ENCODE measurements around the gene RFWD3. TPM values are rescaled to one million over a fixed set of nuclear protein-coding genes. Genes with fewer than 3 reads are reported as not detected.
A peak's percentile ranks its signal among the peaks of the same experiment; 100 is the strongest.

RFWD3 gene
- total RNA-seq, 1 donor from 2014 or later, result 63.2 TPM

GRCh38 chr16:74623839-74624235 lies 42.8 kb downstream of the RFWD3 start:
- Mint-ChIP-seq H3K36me3 (ENCODE audit: low read depth) (peaks cover 85% of the 10 kb centered on the region), H3K4me1 (peaks cover 8% of the 10 kb centered on the region), H3K9me3 (no peaks in the 10 kb centered on the region), H3K27me3 (no peaks in the 10 kb centered on the region), H3K27ac (no peak overlapping the region), H3K4me3 (no peak overlapping the region)
- POLR2A ChIA-PET, result no interaction called here
- TF ChIP-seq CTCF (IDR thresholded peaks at IDR 0.05), result no peak
- ATAC-seq (ENCODE audit: low read depth) (no peak), DNase-seq (no peak)
- CTCF ChIA-PET, result interaction anchor here (1.1 kb wide), 1 partner anchor 115 kb away, joined by 3 read pairs; no protein-coding TSS in a partner anchor
- intact Hi-C loops (cut with micrococcal nuclease), result loop anchor here (1.0 to 10.0 kb wide), 3 partner anchors 119 to 314 kb away; no protein-coding TSS in a partner anchor

- Mint-ChIP-seq H3K36me3 (ENCODE audit: low read depth) (peaks cover 81% of the 10 kb centered on the region), H3K4me3 (no peak overlapping the region), H3K4me1 (peaks cover 8% of the 10 kb centered on the region), H3K9me3 (no peaks in the 10 kb centered on the region), H3K27ac (no peak overlapping the region), H3K27me3 (no peaks in the 10 kb centered on the region)
- TF ChIP-seq CTCF (IDR thresholded peaks at IDR 0.05), result no peak
- POLR2A ChIA-PET, result no interaction called here
- ATAC-seq (ENCODE audit: low read depth) (peak; percentile 50), DNase-seq (no peak)
- CTCF ChIA-PET, result interaction anchor here (1.0 to 1.6 kb wide), 9 partner anchors 16 to 313 kb away, joined by 3 to 5 read pairs (median 4); partner anchors contain the start of gene GLG1
- intact Hi-C loops (cut with micrococcal nuclease), result loop anchor here (1.0 to 10.0 kb wide), 3 partner anchors 119 to 313 kb away; no protein-coding TSS in a partner anchor
These were observed 43.4 kb downstream of the RFWD3 start for GRCh38 chr16:74623214-74623838.

DNA sequence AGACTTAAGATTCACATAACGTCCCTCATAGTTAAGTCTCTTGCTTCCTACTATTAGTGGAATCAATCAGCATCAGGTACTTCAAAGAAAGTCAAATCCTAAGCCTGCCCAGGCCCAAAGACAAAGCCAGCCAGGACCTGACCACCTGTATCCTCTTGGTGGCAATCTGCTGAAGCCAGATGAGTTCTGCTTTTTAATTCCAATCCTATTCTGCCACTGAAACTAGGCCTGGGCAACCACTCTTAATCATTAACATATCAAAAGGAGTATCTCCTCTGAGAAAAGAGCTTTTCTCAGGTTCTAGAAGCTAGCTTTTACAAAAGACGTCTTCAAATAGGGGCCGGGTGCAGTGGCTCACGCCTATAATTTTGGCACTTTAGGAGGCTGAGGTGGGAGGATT lies 44.7 kb downstream of the RFWD3 start:
- intact Hi-C loops (cut with micrococcal nuclease), result loop anchor here (5.0 to 10.0 kb wide), 2 partner anchors 117 to 160 kb away; no protein-coding TSS in a partner anchor
- Mint-ChIP-seq H3K9me3 (no peaks in the 10 kb centered on the region), H3K4me3 (no peak overlapping the region), H3K27ac (no peak overlapping the region), H3K4me1 (peaks cover 3% of the 10 kb centered on the region), H3K36me3 (ENCODE audit: low read depth) (peaks cover 73% of the 10 kb centered on the region), H3K27me3 (no peaks in the 10 kb centered on the region)
- ATAC-seq (ENCODE audit: low read depth), result no peak
- ChIA-PET CTCF (interaction anchor here (0.8 to 1.6 kb wide), 7 partner anchors 20 to 312 kb away, joined by 3 to 5 read pairs (median 4); no protein-coding TSS in a partner anchor), POLR2A (no interaction called here)
- TF ChIP-seq CTCF (IDR thresholded peaks at IDR 0.05), result no peak
- DNase-seq, result no peak

- Mint-ChIP-seq H3K27ac (no peak overlapping the region), H3K4me1 (no peaks in the 10 kb centered on the region), H3K36me3 (ENCODE audit: low read depth) (peaks cover 36% of the 10 kb centered on the region), H3K9me3 (no peaks in the 10 kb centered on the region), H3K4me3 (no peak overlapping the region), H3K27me3 (no peaks in the 10 kb centered on the region)
- no peak for ATAC-seq (ENCODE audit: low read depth)
- ChIA-PET CTCF (no interaction called here), POLR2A (interaction anchor here (0.7 to 1.2 kb wide), 2 partner anchors 10 to 14 kb away, joined by 3 to 4 read pairs; partner anchors contain the start of gene GLG1)
- intact Hi-C loops (cut with micrococcal nuclease), result no loop called here
- DNase-seq, result no peak
- no peak for TF ChIP-seq CTCF (IDR thresholded peaks at IDR 0.05)
These were observed 49.4 kb downstream of the RFWD3 start for GRCh38 chr16:74617206-74617788.

DNA sequence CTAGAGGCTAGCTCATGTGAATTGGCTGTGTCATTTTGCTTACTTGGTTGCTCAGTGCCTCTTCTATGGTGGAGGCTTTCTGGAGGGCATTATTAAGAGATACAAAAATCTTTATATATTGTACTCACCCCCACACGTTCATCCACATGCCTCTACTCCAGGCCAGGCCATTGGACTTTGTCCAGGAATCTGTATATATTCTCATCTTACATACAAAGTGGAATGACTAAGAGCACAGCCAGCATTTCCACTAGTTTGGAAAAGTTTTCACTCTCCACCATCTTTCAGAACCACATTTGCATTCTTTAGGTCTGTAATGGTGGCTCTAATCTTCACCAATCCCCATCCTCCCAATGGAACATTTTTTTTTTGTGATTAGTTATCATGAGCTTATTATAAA lies 55.0 kb downstream of the RFWD3 start:
- POLR2A ChIA-PET, result no interaction called here
- DNase-seq, result no peak

More for the DNA sequence above, 55.0 kb downstream of the RFWD3 start:
- no peak for ATAC-seq (ENCODE audit: low read depth)
- Mint-ChIP-seq H3K4me1 (peaks cover 4% of the 10 kb centered on the region), H3K27ac (no peak overlapping the region), H3K9me3 (no peaks in the 10 kb centered on the region), H3K4me3 (no peak overlapping the region), H3K27me3 (no peaks in the 10 kb centered on the region), H3K36me3 (ENCODE audit: low read depth) (peaks cover 9% of the 10 kb centered on the region)
- intact Hi-C loops (cut with micrococcal nuclease), result no loop called here
- CTCF ChIA-PET, result no interaction called here
- TF ChIP-seq CTCF (IDR thresholded peaks at IDR 0.05), result no peak

Measured in activated B cell treated with CpG ODN at 0.5 μM for 24 hours (primary cell).